ENCODE data around the gene NKD1.

- TF ChIP-seq EP300 (IDR thresholded peaks at IDR 0.05): no peak
- no peak for TF ChIP-seq CTCF (IDR thresholded peaks at IDR 0.05)
Observed at GRCh38 chr16:50533317-50533716, 14.9 kb upstream of the NKD1 start.
